ENCODE results near the gene HSPA1B. TPM values are rescaled to one million over a fixed set of nuclear protein-coding genes. Genes with fewer than 3 reads are reported as not detected.

Gene HSPA1B
- total RNA-seq, 4 donors from 2014 or later, result 134 to 186 (median 168) TPM

Small RNA genes within 50 kb of the gene (small RNA-seq; reads per million reads assigned to genes)
- not detected for gene RF00019
- gene SNORD48, result 928 reads per million, percentile 98 among the genes with 10 or more reads in this experiment
- gene SNORD52, result not detected

Other genes with a start within 250 kb of the HSPA1B start
- gene LTB, start 245.3 kb upstream of the HSPA1B start, total RNA-seq, result not detected
- 10 to 100 TPM; 15.7 to 86.5 (median 20.8) TPM for gene LST1, start 241.5 kb upstream of the HSPA1B start, total RNA-seq
- not detected for gene NCR3, start 234.7 kb upstream of the HSPA1B start, total RNA-seq
- gene AIF1, start 212.5 kb upstream of the HSPA1B start, total RNA-seq, result 10 to 100 TPM; 27.1 to 66.3 (median 50.4) TPM
- 100 to 1,000 TPM in 2 of 4 donors, 10 to 100 TPM in 2; 71.4 to 113 (median 88.0) TPM for gene PRRC2A, start 207.0 kb upstream of the HSPA1B start, total RNA-seq
- gene BAG6, start 175.1 kb upstream of the HSPA1B start, total RNA-seq, result 100 to 1,000 TPM; 189 to 228 (median 210) TPM
- gene APOM, start 171.8 kb upstream of the HSPA1B start, total RNA-seq, result 1 to 10 TPM in 1 of 4 donors, under 1 TPM in 2, not detected in 1; 0.63 to 2.0 (median 0.90) TPM
- gene C6orf47, start 167.0 kb upstream of the HSPA1B start, total RNA-seq, result 10 to 100 TPM; 13.8 to 23.3 (median 20.5) TPM
- gene GPANK1, start 162.7 kb upstream of the HSPA1B start, total RNA-seq, result 10 to 100 TPM; 18.8 to 30.0 (median 26.5) TPM
- 100 to 1,000 TPM; 183 to 207 (median 188) TPM for gene CSNK2B, start 161.7 kb upstream of the HSPA1B start, total RNA-seq
- 10 to 100 TPM in 2 of 4 donors, 1 to 10 TPM in 2; 7.6 to 13.0 (median 9.8) TPM for gene LY6G5B, start 157.8 kb upstream of the HSPA1B start, total RNA-seq
- under 1 TPM in 1 of 4 donors, not detected in 3; 0.84 TPM for gene LY6G5C, start 146.7 kb upstream of the HSPA1B start, total RNA-seq
- 10 to 100 TPM; 37.1 to 62.1 (median 49.9) TPM for gene ABHD16A, start 124.4 kb upstream of the HSPA1B start, total RNA-seq
- not detected for gene LY6G6F, start 120.9 kb upstream of the HSPA1B start, total RNA-seq
- not detected for gene LY6G6D, start 112.4 kb upstream of the HSPA1B start, total RNA-seq
- not detected for gene LY6G6C, start 106.0 kb upstream of the HSPA1B start, total RNA-seq
- gene MPIG6B, start 104.4 kb upstream of the HSPA1B start, total RNA-seq, result not detected
- 100 to 1,000 TPM; 134 to 193 (median 166) TPM for gene DDAH2, start 98.4 kb upstream of the HSPA1B start, total RNA-seq
- gene CLIC1, start 91.2 kb upstream of the HSPA1B start, total RNA-seq, result 100 to 1,000 TPM; 216 to 341 (median 246) TPM
- 10 to 100 TPM; 12.2 to 25.5 (median 18.4) TPM for gene MSH5, start 87.7 kb upstream of the HSPA1B start, total RNA-seq
- gene SAPCD1, start 65.1 kb upstream of the HSPA1B start, total RNA-seq, result 1 to 10 TPM in 3 of 4 donors, not detected in 1; 1.5 to 5.5 (median 4.8) TPM
- under 1 TPM; 0.21 to 0.66 (median 0.35) TPM for gene VWA7, start 50.4 kb upstream of the HSPA1B start, total RNA-seq
- gene VARS1, start 32.0 kb upstream of the HSPA1B start, total RNA-seq, result 10 to 100 TPM; 40.8 to 58.6 (median 50.1) TPM
- gene LSM2, start 20.8 kb upstream of the HSPA1B start, total RNA-seq, result 10 to 100 TPM; 23.9 to 31.8 (median 28.4) TPM
- 1 to 10 TPM in 2 of 4 donors, under 1 TPM in 2; 0.20 to 2.4 (median 1.2) TPM for gene HSPA1L, start 12.5 kb upstream of the HSPA1B start, total RNA-seq
- gene HSPA1A, start 12.2 kb upstream of the HSPA1B start, total RNA-seq, result 100 to 1,000 TPM; 170 to 304 (median 221) TPM
- gene NEU1, start 35.1 kb downstream of the HSPA1B start, total RNA-seq, result 10 to 100 TPM; 25.8 to 44.6 (median 33.8) TPM
- under 1 TPM in 3 of 4 donors, not detected in 1; 0.22 to 0.84 (median 0.59) TPM for gene SLC44A4, start 51.3 kb downstream of the HSPA1B start, total RNA-seq
- 10 to 100 TPM; 38.2 to 63.9 (median 46.8) TPM for gene EHMT2, start 70.0 kb downstream of the HSPA1B start, total RNA-seq
- gene ZBTB12, start 74.3 kb downstream of the HSPA1B start, total RNA-seq, result 1 to 10 TPM in 3 of 4 donors, under 1 TPM in 1; 0.63 to 3.5 (median 2.9) TPM
- gene C2, start 100.0 kb downstream of the HSPA1B start, total RNA-seq, result 10 to 100 TPM in 1 of 4 donors, 1 to 10 TPM in 3; 4.6 to 17.4 (median 6.1) TPM
- 10 to 100 TPM; 15.7 to 66.5 (median 26.2) TPM for gene CFB, start 118.4 kb downstream of the HSPA1B start, total RNA-seq
- 100 to 1,000 TPM in 1 of 4 donors, 10 to 100 TPM in 3; 74.1 to 101 (median 88.6) TPM for gene NELFE, start 131.2 kb downstream of the HSPA1B start, total RNA-seq
- gene SKIC2, start 131.4 kb downstream of the HSPA1B start, total RNA-seq, result 10 to 100 TPM; 47.1 to 83.1 (median 48.2) TPM
- 10 to 100 TPM; 16.2 to 46.1 (median 34.3) TPM for gene DXO, start 144.4 kb downstream of the HSPA1B start, total RNA-seq
- gene C4A, start 154.3 kb downstream of the HSPA1B start, total RNA-seq, result 100 to 1,000 TPM; 230 to 361 (median 258) TPM
- 100 to 1,000 TPM; 266 to 420 (median 299) TPM for gene C4B, start 187.1 kb downstream of the HSPA1B start, total RNA-seq
- gene CYP21A2, start 210.7 kb downstream of the HSPA1B start, total RNA-seq, result 10 to 100 TPM in 1 of 4 donors, 1 to 10 TPM in 3; 1.0 to 15.3 (median 3.9) TPM

Data from tibial nerve (tissue), 4 donors.